Measurements from ENCODE around the gene RAB11FIP2.

The RAB11FIP2 gene

GRCh38 chr10:118003126-118003525, 43.6 kb downstream of the RAB11FIP2 start:
- Histone ChIP-seq H3K4me3 (ENCODE audit: low read depth, low read length) (no peak overlapping the region), H3K27ac (no peak overlapping the region), H3K36me3 (replicated peaks) (no peaks in the 10 kb centered on the region), H3K27me3 (replicated peaks) (no peaks in the 10 kb centered on the region)
- in situ Hi-C loops (cut with HindIII; ENCODE audit: low pct_ligation_motif_present, low sequenced_read_pairs), result no loop called here
- TF ChIP-seq, protein P1, sequence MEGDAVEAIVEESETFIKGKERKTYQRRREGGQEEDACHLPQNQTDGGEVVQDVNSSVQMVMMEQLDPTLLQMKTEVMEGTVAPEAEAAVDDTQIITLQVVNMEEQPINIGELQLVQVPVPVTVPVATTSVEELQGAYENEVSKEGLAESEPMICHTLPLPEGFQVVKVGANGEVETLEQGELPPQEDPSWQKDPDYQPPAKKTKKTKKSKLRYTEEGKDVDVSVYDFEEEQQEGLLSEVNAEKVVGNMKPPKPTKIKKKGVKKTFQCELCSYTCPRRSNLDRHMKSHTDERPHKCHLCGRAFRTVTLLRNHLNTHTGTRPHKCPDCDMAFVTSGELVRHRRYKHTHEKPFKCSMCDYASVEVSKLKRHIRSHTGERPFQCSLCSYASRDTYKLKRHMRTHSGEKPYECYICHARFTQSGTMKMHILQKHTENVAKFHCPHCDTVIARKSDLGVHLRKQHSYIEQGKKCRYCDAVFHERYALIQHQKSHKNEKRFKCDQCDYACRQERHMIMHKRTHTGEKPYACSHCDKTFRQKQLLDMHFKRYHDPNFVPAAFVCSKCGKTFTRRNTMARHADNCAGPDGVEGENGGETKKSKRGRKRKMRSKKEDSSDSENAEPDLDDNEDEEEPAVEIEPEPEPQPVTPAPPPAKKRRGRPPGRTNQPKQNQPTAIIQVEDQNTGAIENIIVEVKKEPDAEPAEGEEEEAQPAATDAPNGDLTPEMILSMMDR (IDR thresholded peaks at IDR 0.05; ENCODE audit: low read depth, low read length, missing control alignments), result no peak
- DNase-seq, result no peak

DNA sequence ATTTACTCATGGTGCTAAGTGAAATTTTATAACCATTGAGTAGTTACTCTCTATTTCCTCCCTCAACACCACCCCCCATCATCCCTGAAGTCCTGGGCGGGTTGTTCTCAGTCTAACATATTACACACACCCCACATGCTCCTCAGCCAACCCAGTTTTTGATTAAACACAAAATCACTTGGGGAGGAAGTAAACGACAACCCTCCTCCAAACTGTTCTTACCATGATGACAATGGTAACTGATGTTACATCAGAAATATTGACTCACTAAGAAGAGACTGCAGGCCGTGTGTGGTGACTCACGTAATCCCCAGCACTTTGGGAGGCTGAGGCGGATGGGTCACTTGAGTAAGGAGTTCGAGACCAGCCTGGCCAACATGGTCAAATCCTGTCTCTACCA, 44.2 kb downstream of the RAB11FIP2 start:
- Histone ChIP-seq H3K27ac (no peak overlapping the region), H3K27me3 (replicated peaks) (no peaks in the 10 kb centered on the region), H3K4me3 (ENCODE audit: low read depth, low read length) (no peak overlapping the region), H3K36me3 (replicated peaks) (no peaks in the 10 kb centered on the region)
- peak; percentile 22 for DNase-seq
- in situ Hi-C loops (cut with HindIII; ENCODE audit: low pct_ligation_motif_present, low sequenced_read_pairs), result no loop called here
- TF ChIP-seq, protein P1 (IDR thresholded peaks at IDR 0.05; ENCODE audit: low read depth, low read length, missing control alignments), result no peak

GRCh38 chr10:117997673-117998072, 49.1 kb downstream of the RAB11FIP2 start:
- in situ Hi-C loops (cut with HindIII; ENCODE audit: low pct_ligation_motif_present, low sequenced_read_pairs), result no loop called here
- Histone ChIP-seq H3K4me3 (ENCODE audit: low read depth, low read length) (no peak overlapping the region), H3K27ac (no peak overlapping the region), H3K36me3 (replicated peaks) (no peaks in the 10 kb centered on the region), H3K27me3 (replicated peaks) (no peaks in the 10 kb centered on the region)
- DNase-seq, result no peak
- TF ChIP-seq, protein P1 (IDR thresholded peaks at IDR 0.05; ENCODE audit: low read depth, low read length, missing control alignments), result no peak

DNA sequence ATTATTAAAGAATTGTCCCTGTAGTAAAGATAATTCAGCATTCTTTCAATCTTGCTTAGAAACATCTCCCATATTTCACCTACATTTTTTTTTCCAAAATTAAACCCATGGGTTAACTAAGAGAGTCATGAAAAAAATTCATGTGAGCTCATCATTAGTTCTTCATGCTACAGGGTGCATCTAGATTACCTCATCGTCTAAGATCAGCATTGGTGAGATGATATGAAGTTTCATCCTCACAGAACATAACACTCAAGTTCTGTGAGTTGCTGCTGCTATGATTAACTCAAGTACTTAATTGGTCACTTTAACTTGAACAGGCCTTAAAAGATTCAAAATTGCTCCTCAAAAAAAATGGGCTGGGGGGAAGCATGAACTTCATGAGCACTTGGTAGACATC, 50.0 kb downstream of the RAB11FIP2 start:
- in situ Hi-C loops (cut with HindIII; ENCODE audit: low pct_ligation_motif_present, low sequenced_read_pairs), result no loop called here
- no peak for DNase-seq

GRCh38 chr10:117994771-117995170, 52.0 kb downstream of the RAB11FIP2 start:
- Histone ChIP-seq H3K27ac (no peak overlapping the region), H3K4me3 (ENCODE audit: low read depth, low read length) (no peak overlapping the region), H3K27me3 (replicated peaks) (no peaks in the 10 kb centered on the region), H3K36me3 (replicated peaks) (no peaks in the 10 kb centered on the region)
- TF ChIP-seq, protein P1 (IDR thresholded peaks at IDR 0.05; ENCODE audit: low read depth, low read length, missing control alignments), result no peak
- in situ Hi-C loops (cut with HindIII; ENCODE audit: low pct_ligation_motif_present, low sequenced_read_pairs), result no loop called here
- DNase-seq, result no peak

More for the DNA sequence above, 50.0 kb downstream of the RAB11FIP2 start:
- H3K36me3 ChIP-seq (replicated peaks), result no peaks in the 10 kb centered on the region
- no peak overlapping the region for H3K27ac ChIP-seq
- no peak overlapping the region for H3K4me3 ChIP-seq (ENCODE audit: low read depth, low read length)
- no peaks in the 10 kb centered on the region for H3K27me3 ChIP-seq (replicated peaks)
- TF ChIP-seq, protein P1 (IDR thresholded peaks at IDR 0.05; ENCODE audit: low read depth, low read length, missing control alignments), result no peak

DNA sequence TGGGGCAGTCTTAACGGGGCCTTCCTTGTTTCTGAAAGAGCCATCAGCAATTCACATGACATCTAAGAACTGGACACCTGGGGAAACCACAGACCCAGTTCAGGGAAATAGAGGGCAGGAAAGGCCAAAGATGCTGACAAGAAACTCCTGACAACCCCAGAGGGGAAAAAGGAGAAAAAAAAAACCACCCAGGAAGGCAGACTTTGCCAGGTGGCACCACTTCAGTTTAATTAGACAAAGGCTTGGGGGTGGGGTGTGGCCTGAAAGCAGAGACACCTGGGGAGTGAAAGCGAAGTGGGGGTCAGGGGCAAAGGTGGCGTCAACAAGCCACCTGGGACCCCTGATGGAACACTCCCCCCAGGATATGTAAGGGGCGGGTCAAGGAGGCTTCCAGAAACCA, 53.6 kb downstream of the RAB11FIP2 start:
- TF ChIP-seq, protein P1 (IDR thresholded peaks at IDR 0.05; ENCODE audit: low read depth, low read length, missing control alignments), result no peak
- Histone ChIP-seq H3K36me3 (replicated peaks) (no peaks in the 10 kb centered on the region), H3K27ac (no peak overlapping the region), H3K4me3 (ENCODE audit: low read depth, low read length) (no peak overlapping the region), H3K27me3 (replicated peaks) (no peaks in the 10 kb centered on the region)
- in situ Hi-C loops (cut with HindIII; ENCODE audit: low pct_ligation_motif_present, low sequenced_read_pairs), result no loop called here
- no peak for DNase-seq
